MM.1S (cell line): ENCODE measurements around the gene LUC7L.
"Not testable (repeated sequence)": the region's sequence is repeated elsewhere in the genome, so short reads cannot be mapped to it uniquely, and the experiment has no call there.

Experiments
- DNase-seq: peaks from one replicate; pipeline ENCODE4 v3.0.0-alpha.2; 2015
- H2AFZ ChIP-seq: fragments of 300-600 bp; sonication (generic); 2 replicates; pipeline ENCODE4 v1.6.0; 2016; ENCODE audit warnings: antibody characterized with exemption, low read length
- H3F3A ChIP-seq: fragments of 300-600 bp; sonication (generic); 2 replicates; pipeline ENCODE4 v1.6.1; 2016; ENCODE audit warnings: mild to moderate bottlenecking, antibody characterized with exemption, low read length, moderate library complexity, mixed read lengths; ENCODE audit not compliant: insufficient read depth
- H3K27ac ChIP-seq: fragments of 300-600 bp; sonication (generic); 2 replicates; pipeline ENCODE4 v1.5.1; 2016; ENCODE audit warnings: mild to moderate bottlenecking, low read length
- H3K27me3 ChIP-seq: fragments of 300-600 bp; sonication (generic); replicated peaks from 2 replicates; pipeline ENCODE4 v1.6.0; 2016; ENCODE audit warnings: low read length; ENCODE audit not compliant: insufficient read depth
- H3K36me3 ChIP-seq: fragments of 300-600 bp; sonication (generic); replicated peaks from 2 replicates; pipeline ENCODE4 v1.6.1; 2016; ENCODE audit warnings: mild to moderate bottlenecking, low read length, mixed read lengths; ENCODE audit not compliant: insufficient read depth
- H3K4me1 ChIP-seq: fragments of 300-600 bp; sonication (generic); 2 replicates; pipeline ENCODE4 v1.6.1; 2016; ENCODE audit warnings: low read length, mixed read lengths
- H3K4me2 ChIP-seq: fragments of 300-600 bp; sonication (generic); 2 replicates; pipeline ENCODE4 v1.6.0; 2016; ENCODE audit warnings: low read depth, low read length
- H3K4me3 ChIP-seq: fragments of 300-600 bp; sonication (generic); 2 replicates; pipeline ENCODE4 v1.5.1; 2016; ENCODE audit warnings: low read length, mixed read lengths
- H3K79me2 ChIP-seq: fragments of 300-600 bp; sonication (generic); 2 replicates; pipeline ENCODE4 v1.6.1; 2016; ENCODE audit warnings: mixed run types, low read length, mixed read lengths
- H3K9ac ChIP-seq: fragments of 300-600 bp; sonication (generic); 2 replicates; pipeline ENCODE4 v1.6.1; 2016; ENCODE audit warnings: low read length, mixed read lengths
- H3K9me2 ChIP-seq: fragments of 300-600 bp; sonication (generic); replicated peaks from 2 replicates; pipeline ENCODE4 v1.6.1; 2016; ENCODE audit warnings: mild to moderate bottlenecking, low read length, mixed read lengths; ENCODE audit not compliant: insufficient read depth
- H3K9me3 ChIP-seq: fragments of 300-600 bp; sonication (generic); replicated peaks from 2 replicates; pipeline ENCODE4 v1.6.1; 2016; ENCODE audit warnings: mild to moderate bottlenecking, low read length, mixed read lengths; ENCODE audit not compliant: insufficient read depth
- H4K20me1 ChIP-seq: fragments of 300-600 bp; sonication (generic); 2 replicates; pipeline ENCODE4 v1.6.1; 2016; ENCODE audit warnings: mild to moderate bottlenecking, low read length, moderate library complexity, mixed read lengths; ENCODE audit not compliant: insufficient read depth
- EZH2 ChIP-seq: fragments of 300-600 bp; sonication (generic); optimal IDR thresholded peaks from 2 replicates; pipeline ENCODE3; 2017; ENCODE audit warnings: low read depth, mild to moderate bottlenecking, antibody characterized with exemption, low read length, mixed read lengths
- EZH2phosphoT487 ChIP-seq: fragments of 300-600 bp; sonication (generic); IDR thresholded peaks from 2 replicates; pipeline ENCODE4 v1.6.1; 2018; ENCODE audit warnings: antibody characterized with exemption, low read length
- TF ChIP-seq, protein P1 (sequence below): fragments of 300-600 bp; sonication (generic); IDR thresholded peaks from 2 replicates; pipeline ENCODE4 v1.5.1; 2016; ENCODE audit warnings: antibody characterized with exemption, low read length, mixed read lengths

Gene LUC7L

DNA sequence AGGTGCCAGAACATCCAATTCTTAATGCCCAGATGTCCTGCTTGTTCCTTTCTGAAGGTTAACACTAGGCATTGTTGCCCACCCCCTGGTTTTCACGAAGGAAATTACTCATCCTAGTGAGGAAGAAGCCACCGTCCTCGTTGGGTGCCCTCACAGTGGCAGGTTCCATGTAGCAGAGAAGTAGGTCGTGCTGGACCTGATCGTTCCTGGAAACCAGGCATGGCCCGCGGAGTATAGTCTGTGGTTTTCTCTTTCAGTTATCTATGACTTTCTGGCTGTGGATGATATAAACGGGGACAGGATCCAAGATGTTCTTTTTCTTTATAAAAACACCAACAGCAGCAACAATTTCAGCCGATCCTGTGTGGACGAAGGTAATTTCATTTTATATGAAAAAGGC lies 30.0 kb upstream of the LUC7L start:
- H3K9ac ChIP-seq, result no peak overlapping the region
- no peak overlapping the region for H3K4me2 ChIP-seq
- no peak overlapping the region for H2AFZ ChIP-seq
- TF ChIP-seq EZH2 (no peak), EZH2phosphoT487 (no peak)
- TF ChIP-seq, protein P1, sequence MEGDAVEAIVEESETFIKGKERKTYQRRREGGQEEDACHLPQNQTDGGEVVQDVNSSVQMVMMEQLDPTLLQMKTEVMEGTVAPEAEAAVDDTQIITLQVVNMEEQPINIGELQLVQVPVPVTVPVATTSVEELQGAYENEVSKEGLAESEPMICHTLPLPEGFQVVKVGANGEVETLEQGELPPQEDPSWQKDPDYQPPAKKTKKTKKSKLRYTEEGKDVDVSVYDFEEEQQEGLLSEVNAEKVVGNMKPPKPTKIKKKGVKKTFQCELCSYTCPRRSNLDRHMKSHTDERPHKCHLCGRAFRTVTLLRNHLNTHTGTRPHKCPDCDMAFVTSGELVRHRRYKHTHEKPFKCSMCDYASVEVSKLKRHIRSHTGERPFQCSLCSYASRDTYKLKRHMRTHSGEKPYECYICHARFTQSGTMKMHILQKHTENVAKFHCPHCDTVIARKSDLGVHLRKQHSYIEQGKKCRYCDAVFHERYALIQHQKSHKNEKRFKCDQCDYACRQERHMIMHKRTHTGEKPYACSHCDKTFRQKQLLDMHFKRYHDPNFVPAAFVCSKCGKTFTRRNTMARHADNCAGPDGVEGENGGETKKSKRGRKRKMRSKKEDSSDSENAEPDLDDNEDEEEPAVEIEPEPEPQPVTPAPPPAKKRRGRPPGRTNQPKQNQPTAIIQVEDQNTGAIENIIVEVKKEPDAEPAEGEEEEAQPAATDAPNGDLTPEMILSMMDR, result no peak
- no peak overlapping the region for H3K27ac ChIP-seq
- DNase-seq, result no peak
- H3F3A ChIP-seq, result no peaks in the 10 kb centered on the region
- no peaks in the 10 kb centered on the region for H3K79me2 ChIP-seq
- H3K4me1 ChIP-seq, result no peaks in the 10 kb centered on the region
- H3K9me2 ChIP-seq, result no peaks in the 10 kb centered on the region
- no peak overlapping the region for H3K4me3 ChIP-seq
- no peaks in the 10 kb centered on the region for H3K9me3 ChIP-seq
- no peaks in the 10 kb centered on the region for H3K36me3 ChIP-seq
- no peaks in the 10 kb centered on the region for H4K20me1 ChIP-seq
- H3K27me3 ChIP-seq, result no peaks in the 10 kb centered on the region

GRCh38 chr16:258091-258490 lies 28.8 kb upstream of the LUC7L start:
- H3F3A ChIP-seq, H3K4me3 ChIP-seq, H3K4me1 ChIP-seq, H3K36me3 ChIP-seq, H3K9me2 ChIP-seq, H4K20me1 ChIP-seq, H3K79me2 ChIP-seq, H3K27me3 ChIP-seq, H3K9me3 ChIP-seq, H3K27ac ChIP-seq, H2AFZ ChIP-seq, H3K9ac ChIP-seq, H3K4me2 ChIP-seq, DNase-seq: not testable (repeated sequence)

- no peaks in the 10 kb centered on the region for H3K4me1 ChIP-seq
- no peaks in the 10 kb centered on the region for H3K9me2 ChIP-seq
- no peaks in the 10 kb centered on the region for H3F3A ChIP-seq
- H2AFZ ChIP-seq, result no peak overlapping the region
- no peak overlapping the region for H3K4me2 ChIP-seq
- H3K27me3 ChIP-seq, result no peaks in the 10 kb centered on the region
- no peaks in the 10 kb centered on the region for H3K9me3 ChIP-seq
- TF ChIP-seq EZH2phosphoT487, result no peak
- TF ChIP-seq, protein P1, result no peak
- no peak for TF ChIP-seq EZH2
- no peak overlapping the region for H3K9ac ChIP-seq
- H3K79me2 ChIP-seq, result no peaks in the 10 kb centered on the region
- H4K20me1 ChIP-seq, result no peaks in the 10 kb centered on the region
- DNase-seq, result no peak
- H3K4me3 ChIP-seq, result no peak overlapping the region
- no peak overlapping the region for H3K27ac ChIP-seq
- H3K36me3 ChIP-seq, result no peaks in the 10 kb centered on the region
Measured at GRCh38 chr16:255183-255582, 25.9 kb upstream of the LUC7L start.

- Histone ChIP-seq H4K20me1 (no peaks in the 10 kb centered on the region), H3K4me1 (no peaks in the 10 kb centered on the region), H3K4me3 (no peak overlapping the region), H3K9ac (no peak overlapping the region), H3K27ac (no peak overlapping the region), H3K9me3 (no peaks in the 10 kb centered on the region), H3K36me3 (no peaks in the 10 kb centered on the region), H3K4me2 (no peak overlapping the region), H3K27me3 (no peaks in the 10 kb centered on the region), H3K79me2 (no peaks in the 10 kb centered on the region), H2AFZ (no peak overlapping the region), H3F3A (no peaks in the 10 kb centered on the region), H3K9me2 (no peaks in the 10 kb centered on the region)
- TF ChIP-seq EZH2phosphoT487 (no peak), EZH2 (no peak)
- TF ChIP-seq, protein P1, result no peak
- no peak for DNase-seq
Measured at GRCh38 chr16:254461-254860, 25.2 kb upstream of the LUC7L start.
